Endothelial cell of umbilical vein (primary cell): ENCODE measurements around the gene PIGX. TPM values are rescaled to one million over a fixed set of nuclear protein-coding genes. Genes with fewer than 3 reads are reported as not detected.

Experiments
- BruUV-seq: library from RNA; stranded (reverse); fragments of 400-500 nt; replicated peaks from 2 replicates; lab custom pipeline; 2021; lab: Mats Ljungman, UMichigan
- CTCF ChIA-PET: fragments of 300-600, 350-600 bp; sonication (Branson Sonifier 250); formaldehyde crosslinking; loops from one replicate; lab custom pipeline; 2021; ENCODE audit warnings: antibody characterized with exemption, inconsistent platforms; lab: Charles Lee
- POLR2A ChIA-PET: fragments of 300-600, 350-600 bp; sonication (Branson Sonifier 250); formaldehyde crosslinking; loops from one replicate; lab custom pipeline; 2021; ENCODE audit warnings: antibody characterized with exemption, inconsistent platforms; lab: Charles Lee
- DNase-seq: peaks from one replicate; pipeline ENCODE4 v3.0.0-alpha.2; 2011; ENCODE audit warnings: low read depth, low spot score
- FAIRE-seq: peaks from 2 replicates; lab custom pipeline; 2011; peaks lifted over from hg19 to GRCh38; lab: Jason Lieb, UNC
- H2AFZ ChIP-seq: 2 replicates; pipeline ENCODE4 v1.6.0; 2012; ENCODE audit warnings: low read depth, low read length, control low read depth, inconsistent platforms
- H3K27ac ChIP-seq: 2 replicates; pipeline ENCODE4 v1.5.1; 2011; ENCODE audit warnings: low read depth, mild to moderate bottlenecking, control low read depth, low read length, moderate library complexity; ENCODE audit not compliant: insufficient read depth
- H3K27me3 ChIP-seq, 2 experiments: 2 replicates each; pipeline versions ENCODE4 v1.6.0 to v1.6.1; 2011; ENCODE audit warnings: low read length in 2 of 2, mixed read lengths in 1 of 2; ENCODE audit not compliant: control insufficient read depth in 2 of 2, insufficient read depth in 2 of 2
- H3K36me3 ChIP-seq, 2 experiments: 2 replicates in 1 of 2; 3 replicates in 1 of 2; pipeline ENCODE4 v1.5.1; 2011; ENCODE audit warnings: low read length in 2 of 2, mild to moderate bottlenecking in 1 of 2, moderate library complexity in 1 of 2; ENCODE audit not compliant: control insufficient read depth in 2 of 2, insufficient read depth in 2 of 2; ENCODE audit errors: extremely low read depth in 1 of 2
- H3K4me1 ChIP-seq: 3 replicates; pipeline ENCODE4 v1.5.1; 2011; ENCODE audit warnings: mild to moderate bottlenecking, low read length; ENCODE audit not compliant: control insufficient read depth, insufficient read depth; ENCODE audit errors: extremely low read depth
- H3K4me2 ChIP-seq: 2 replicates; pipeline ENCODE4 v1.6.1; 2011; ENCODE audit warnings: low read length, control low read depth, mixed read lengths; ENCODE audit not compliant: insufficient read depth
- H3K4me3 ChIP-seq, 3 experiments: fragments of 200-600 bp in 1 of 3; sonication (generic), shearing (Covaris generic) in 1 of 3; replicated peaks in 1 of 3; 2 replicates each; pipeline ENCODE4 v1.5.1; 2011 to 2016; ENCODE audit warnings: control low read depth in 3 of 3, low read length in 3 of 3, mild to moderate bottlenecking in 2 of 3, inconsistent platforms in 1 of 3, low read depth in 1 of 3, moderate library complexity in 1 of 3; ENCODE audit not compliant: insufficient read depth in 1 of 3
- H3K79me2 ChIP-seq: 2 replicates; pipeline ENCODE4 v1.6.0; 2012; ENCODE audit warnings: low read length, inconsistent platforms; ENCODE audit not compliant: control insufficient read depth, insufficient read depth
- H3K9ac ChIP-seq: replicated peaks from 2 replicates; pipeline ENCODE3; 2011; ENCODE audit warnings: low read length, control low read depth; ENCODE audit not compliant: insufficient read depth; ENCODE audit errors: extremely low read depth
- H3K9me1 ChIP-seq: replicated peaks from 3 replicates; pipeline ENCODE4 v1.6.0; 2011; ENCODE audit warnings: mild to moderate bottlenecking, low read length; ENCODE audit not compliant: control insufficient read depth, insufficient read depth; ENCODE audit errors: extremely low read depth
- H3K9me3 ChIP-seq: replicated peaks from 2 replicates; pipeline ENCODE4 v1.5.1; 2012; ENCODE audit warnings: low read length, inconsistent platforms; ENCODE audit not compliant: control insufficient read depth, insufficient read depth
- H4K20me1 ChIP-seq: replicated peaks from 2 replicates; pipeline ENCODE3; 2011; ENCODE audit warnings: mild to moderate bottlenecking, low read length; ENCODE audit not compliant: control insufficient read depth, insufficient read depth; ENCODE audit errors: extremely low read depth
- EZH2 ChIP-seq: IDR thresholded peaks from 2 replicates; pipeline ENCODE4 v1.6.1; 2012; ENCODE audit warnings: borderline replicate concordance, low read depth, mild to moderate bottlenecking, moderate library complexity, low read length, inconsistent platforms; ENCODE audit not compliant: severe bottlenecking
- FOS ChIP-seq: IDR thresholded peaks from 2 replicates; pipeline ENCODE4 v1.6.1; 2011; ENCODE audit warnings: mild to moderate bottlenecking, low read length, moderate library complexity, borderline replicate concordance; ENCODE audit not compliant: insufficient read depth
- GATA2 ChIP-seq: IDR thresholded peaks from 2 replicates; pipeline ENCODE4 v1.7.0; 2011; ENCODE audit warnings: low read depth, mild to moderate bottlenecking, moderate library complexity, mixed read lengths, low read length; ENCODE audit not compliant: insufficient read length, insufficient read depth
- JUN ChIP-seq: IDR thresholded peaks from 2 replicates; pipeline ENCODE4 v1.6.1; 2011; ENCODE audit warnings: borderline replicate concordance, low read depth; ENCODE audit not compliant: insufficient read length, insufficient read depth
- MAX ChIP-seq: IDR thresholded peaks from 2 replicates; pipeline ENCODE4 v1.6.1; 2011; ENCODE audit not compliant: insufficient read depth, insufficient read length
- MYC ChIP-seq: IDR thresholded peaks from one replicate; pipeline ENCODE4 v1.6.1; 2011; ENCODE audit warnings: mild to moderate bottlenecking, low read depth, low read length
- POLR2A ChIP-seq: IDR thresholded peaks from 2 replicates; pipeline ENCODE4 v1.6.1; 2012; ENCODE audit warnings: low read depth, mild to moderate bottlenecking, control low read depth, low read length
- POLR2AphosphoS5 ChIP-seq: IDR thresholded peaks from 2 replicates; pipeline ENCODE4 v1.6.1; 2012; ENCODE audit warnings: low read depth, mild to moderate bottlenecking, control low read depth, low read length, moderate library complexity; ENCODE audit not compliant: insufficient read depth
- dilution Hi-C: fragments of 300-500 bp; cut with MboI; formaldehyde crosslinking; loops from one replicate; pipeline ENCODE4 v1.15.0; 2019; ENCODE audit warnings: low sequenced_read_pairs; ENCODE audit not compliant: extremely low pct_ligation_motif_present
- intact Hi-C: fragments of 100-400 bp; cut with micrococcal nuclease; formaldehyde crosslinking; loops from one replicate; pipeline ENCODE4 v1.10.0; 2022
- polyA plus RNA-seq, 4 experiments: library from polyadenylated mRNA; depleted of rRNA in 3 of 4; stranded (reverse) in 3 of 4; unstranded in 1 of 4; fragments of >200 nt; gene quantifications; 2 replicates each; pipeline versions ENCODE4 v1.2.1 to v1.2.3, GENCODE V29; 2011 to 2012; ENCODE audit warnings: missing spikeins in 1 of 4
- total RNA-seq: library from RNA; stranded (reverse); gene quantifications from 2 replicates; pipeline ENCODE4 v1.2.3, GENCODE V29; 2021
- TF ChIP-seq, protein P1 (sequence below), 2 donors: IDR thresholded peaks; 1 replicate in 1 of 2; 2 replicates in 1 of 2; pipeline ENCODE4 v1.5.1; 2011; ENCODE audit warnings: low read length in 2 of 2, mild to moderate bottlenecking in 2 of 2, moderate library complexity in 2 of 2, control low read depth in 1 of 2, inconsistent platforms in 1 of 2, low read depth in 1 of 2; ENCODE audit not compliant: insufficient read depth in 1 of 2; ENCODE audit errors: extremely low read depth in 1 of 2

Gene PIGX
- total and polyA plus RNA-seq, 2 donors (not counting 3 experiments of a cell fraction or from before 2014, with no cell fraction given): 9.2 to 14.0 TPM

DNA sequence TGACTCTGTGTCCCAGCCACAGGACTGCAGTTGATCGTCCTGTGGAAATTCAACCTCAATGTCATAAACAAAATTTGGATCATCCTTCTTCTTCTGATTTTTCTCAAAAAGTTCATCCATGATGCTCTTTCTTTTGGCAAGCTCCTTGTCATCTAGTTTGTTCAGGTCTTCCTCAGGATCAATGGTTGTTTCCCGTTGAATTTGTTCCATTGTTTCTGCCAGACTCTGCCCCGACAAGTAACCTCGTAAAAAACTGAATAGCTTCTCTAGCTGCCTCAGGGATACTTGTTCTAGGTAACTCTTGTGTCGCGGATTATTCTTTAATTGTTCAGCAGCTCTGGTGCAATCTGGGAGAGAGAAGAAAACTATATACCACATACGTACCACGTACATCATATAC, 4.6 kb upstream of the PIGX start:
- dilution Hi-C loops: no loop called here
- TF ChIP-seq, protein P1, sequence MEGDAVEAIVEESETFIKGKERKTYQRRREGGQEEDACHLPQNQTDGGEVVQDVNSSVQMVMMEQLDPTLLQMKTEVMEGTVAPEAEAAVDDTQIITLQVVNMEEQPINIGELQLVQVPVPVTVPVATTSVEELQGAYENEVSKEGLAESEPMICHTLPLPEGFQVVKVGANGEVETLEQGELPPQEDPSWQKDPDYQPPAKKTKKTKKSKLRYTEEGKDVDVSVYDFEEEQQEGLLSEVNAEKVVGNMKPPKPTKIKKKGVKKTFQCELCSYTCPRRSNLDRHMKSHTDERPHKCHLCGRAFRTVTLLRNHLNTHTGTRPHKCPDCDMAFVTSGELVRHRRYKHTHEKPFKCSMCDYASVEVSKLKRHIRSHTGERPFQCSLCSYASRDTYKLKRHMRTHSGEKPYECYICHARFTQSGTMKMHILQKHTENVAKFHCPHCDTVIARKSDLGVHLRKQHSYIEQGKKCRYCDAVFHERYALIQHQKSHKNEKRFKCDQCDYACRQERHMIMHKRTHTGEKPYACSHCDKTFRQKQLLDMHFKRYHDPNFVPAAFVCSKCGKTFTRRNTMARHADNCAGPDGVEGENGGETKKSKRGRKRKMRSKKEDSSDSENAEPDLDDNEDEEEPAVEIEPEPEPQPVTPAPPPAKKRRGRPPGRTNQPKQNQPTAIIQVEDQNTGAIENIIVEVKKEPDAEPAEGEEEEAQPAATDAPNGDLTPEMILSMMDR (IDR thresholded peaks at IDR 0.05; ENCODE audit: extremely low read depth in 1 of 2, insufficient read depth in 1 of 2, low read depth in 1 of 2, low read length in 2 of 2): no peak
- TF ChIP-seq JUN (no peak), POLR2A (no peak), GATA2 (no peak), FOS (no peak), POLR2AphosphoS5 (no peak), MYC (no peak), EZH2 (no peak), MAX (no peak)
- DNase-seq (peak; percentile 82), FAIRE-seq (peak; percentile 26)
- H3K4me2 ChIP-seq: no peak overlapping the region
- H3K79me2 ChIP-seq: no peaks in the 10 kb centered on the region
- no peaks in the 10 kb centered on the region for H3K36me3 ChIP-seq
- no peaks in the 10 kb centered on the region for H3K9me1 ChIP-seq
- BruUV-seq: no TSS peak
- H3K27me3 ChIP-seq: peaks cover 0 to 2% of the 10 kb centered on the region in 2 experiments
- CTCF ChIA-PET: interaction anchor here (0.6 to 3.1 kb wide), 8 partner anchors 14 to 185 kb away, joined by 3 to 11 read pairs (median 4); no protein-coding TSS in a partner anchor
- H3K4me3 ChIP-seq: no peak overlapping the region
- H3K9me3 ChIP-seq: no peaks in the 10 kb centered on the region
- intact Hi-C loops: no loop called here
- H2AFZ ChIP-seq: no peak overlapping the region
- H4K20me1 ChIP-seq: no peaks in the 10 kb centered on the region
- no peak overlapping the region for H3K9ac ChIP-seq
- no peak overlapping the region for H3K27ac ChIP-seq
- H3K4me1 ChIP-seq: peaks cover 7% of the 10 kb centered on the region
- POLR2A ChIA-PET: interaction anchor here (1.0 kb wide), 1 partner anchor 32 kb away, joined by 5 read pairs; the partner anchor contains the start of gene PAK2
